Gastrocnemius medialis (tissue), 4 donors: Measurements from ENCODE around the gene PCSK6.

Source experiments
- POLR2A ChIP-seq, 2 donors: fragments of 450-650 bp; IDR thresholded peaks; one replicate each; pipeline ENCODE4 v1.6.1; 2017; ENCODE audit warnings: antibody characterized with exemption in 2 of 2, mild to moderate bottlenecking in 2 of 2, moderate library complexity in 2 of 2
- TF ChIP-seq, protein P1 (sequence below), 5 experiments: fragments of 450-650 bp in 3 of 5; fragments of 200-600 bp in 2 of 5; sonication (generic) in 2 of 5; IDR thresholded peaks in 4 of 5; conservative IDR thresholded peaks in 1 of 5; 1 replicate in 4 of 5; 2 replicates in 1 of 5; pipeline ENCODE4 v1.5.1; 2016 to 2019; ENCODE audit warnings: antibody characterized with exemption in 5 of 5, mild to moderate bottlenecking in 3 of 5, moderate library complexity in 3 of 5

- TF ChIP-seq, protein P1, sequence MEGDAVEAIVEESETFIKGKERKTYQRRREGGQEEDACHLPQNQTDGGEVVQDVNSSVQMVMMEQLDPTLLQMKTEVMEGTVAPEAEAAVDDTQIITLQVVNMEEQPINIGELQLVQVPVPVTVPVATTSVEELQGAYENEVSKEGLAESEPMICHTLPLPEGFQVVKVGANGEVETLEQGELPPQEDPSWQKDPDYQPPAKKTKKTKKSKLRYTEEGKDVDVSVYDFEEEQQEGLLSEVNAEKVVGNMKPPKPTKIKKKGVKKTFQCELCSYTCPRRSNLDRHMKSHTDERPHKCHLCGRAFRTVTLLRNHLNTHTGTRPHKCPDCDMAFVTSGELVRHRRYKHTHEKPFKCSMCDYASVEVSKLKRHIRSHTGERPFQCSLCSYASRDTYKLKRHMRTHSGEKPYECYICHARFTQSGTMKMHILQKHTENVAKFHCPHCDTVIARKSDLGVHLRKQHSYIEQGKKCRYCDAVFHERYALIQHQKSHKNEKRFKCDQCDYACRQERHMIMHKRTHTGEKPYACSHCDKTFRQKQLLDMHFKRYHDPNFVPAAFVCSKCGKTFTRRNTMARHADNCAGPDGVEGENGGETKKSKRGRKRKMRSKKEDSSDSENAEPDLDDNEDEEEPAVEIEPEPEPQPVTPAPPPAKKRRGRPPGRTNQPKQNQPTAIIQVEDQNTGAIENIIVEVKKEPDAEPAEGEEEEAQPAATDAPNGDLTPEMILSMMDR (IDR thresholded peaks at IDR 0.05 in 4 of 5, conservative IDR thresholded peaks at IDR 0.05 in 1 of 5) = no peak
- no peak for TF ChIP-seq POLR2A (IDR thresholded peaks at IDR 0.05)
These were observed 175.0 kb downstream of the PCSK6 start for GRCh38 chr15:101314336-101315125.
